NCI-H82 (cell line): Measurements from ENCODE around the gene LMTK3.
A peak's percentile ranks its signal among the peaks of the same experiment; 100 is the strongest.
"Not testable (repeated sequence)": the region's sequence is repeated elsewhere in the genome, so short reads cannot be mapped to it uniquely, and the experiment has no call there.

Source experiments
- DNase-seq: peaks from one replicate; lab custom pipeline; 2025; lab: John Stamatoyannopoulos, UW

Gene LMTK3

DNA sequence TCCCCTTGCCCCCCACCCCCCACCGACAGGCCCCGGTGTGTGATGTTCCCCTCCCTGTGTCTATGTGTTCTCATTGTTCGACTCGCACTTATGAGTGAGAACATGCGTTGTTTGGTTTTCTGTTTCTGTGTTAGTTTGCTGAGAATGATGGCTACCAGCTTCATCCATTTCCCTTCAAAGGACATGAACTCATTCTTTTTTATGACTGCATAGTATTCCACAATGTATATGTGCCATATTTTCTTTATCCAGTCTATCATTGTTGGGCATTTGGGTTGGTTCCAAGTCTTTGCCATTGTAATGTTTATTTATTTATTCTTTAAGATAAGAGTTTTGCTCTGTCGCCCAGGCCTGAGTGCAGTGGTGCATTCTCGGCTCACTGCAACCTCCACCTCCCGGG, 26.4 kb upstream of the LMTK3 start:
- not testable (repeated sequence) for DNase-seq

DNA sequence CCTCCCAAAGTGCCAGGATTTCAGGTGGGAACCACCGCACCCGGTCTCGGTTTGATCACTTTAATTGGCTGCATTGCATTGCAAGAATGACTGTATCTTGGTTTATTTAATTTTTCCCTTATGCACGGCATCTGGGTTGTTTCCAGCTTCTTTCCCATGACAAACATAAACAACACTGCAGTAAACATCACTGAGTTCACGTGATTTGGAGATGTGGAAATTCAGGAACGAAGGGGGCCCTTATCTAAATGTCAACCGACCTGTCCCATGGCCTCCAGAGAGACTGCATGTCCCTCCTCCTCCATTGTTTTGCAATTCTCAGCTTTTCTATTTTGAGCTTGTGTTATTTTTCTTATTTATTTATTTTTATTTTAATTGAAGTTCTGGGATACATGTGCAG, 25.9 kb upstream of the LMTK3 start:
- no peak for DNase-seq

- DNase-seq, result no peak
Observed at GRCh38 chr19:48533770-48534169, 22.1 kb upstream of the LMTK3 start.

GRCh38 chr19:48530770-48531169, 19.1 kb upstream of the LMTK3 start:
- DNase-seq, result no peak

DNA sequence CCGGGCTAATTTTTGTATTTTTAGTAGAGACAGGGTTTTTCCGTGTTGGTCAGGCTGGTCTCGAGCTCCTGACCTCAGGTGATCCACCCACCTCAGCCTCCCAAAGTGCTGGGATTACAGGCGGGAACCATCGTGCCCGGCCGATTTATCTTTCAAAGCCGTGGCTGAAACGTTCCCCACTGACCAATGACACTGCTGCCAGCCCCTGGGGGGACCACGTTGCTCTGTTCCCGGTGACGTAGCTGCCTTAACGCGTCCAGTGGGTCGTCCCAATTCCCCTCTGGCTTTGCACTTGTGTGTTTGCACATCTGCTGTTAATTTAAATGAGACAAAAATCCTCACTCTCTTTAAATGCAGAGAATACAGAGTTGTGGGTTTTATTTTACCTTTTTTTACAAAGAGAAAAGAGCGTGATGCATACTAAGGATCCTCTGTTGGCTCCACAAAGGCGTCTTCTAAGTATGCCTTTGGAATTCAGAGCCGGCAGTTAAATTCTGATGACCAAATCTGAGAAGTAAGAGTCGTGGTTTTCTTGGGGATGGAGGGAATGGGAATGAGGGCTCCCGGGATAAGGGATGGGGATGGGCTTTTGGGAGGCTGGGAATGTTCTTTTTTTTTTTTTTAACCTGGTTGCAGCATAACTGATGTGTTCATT, 18.6 kb upstream of the LMTK3 start:
- no peak for DNase-seq

DNA sequence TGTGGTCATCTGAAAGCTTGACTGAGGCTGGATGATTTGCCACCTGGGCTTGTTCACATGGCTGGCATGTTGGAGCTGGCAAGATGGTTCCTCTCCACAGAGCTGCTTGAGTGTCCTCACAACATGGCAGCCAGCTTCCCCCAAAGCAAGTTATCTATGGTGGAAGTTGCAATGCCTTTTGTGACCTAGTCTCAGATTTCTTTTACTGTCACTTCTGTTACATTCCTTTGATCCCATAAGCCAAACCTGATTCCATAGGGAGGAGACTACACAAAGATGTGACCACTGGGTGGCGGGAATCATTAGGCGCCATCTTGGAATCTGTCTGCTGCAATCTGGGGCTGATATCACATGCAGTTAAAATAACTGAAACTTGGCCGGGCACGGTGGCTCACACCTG, 17.5 kb upstream of the LMTK3 start:
- no peak for DNase-seq

DNA sequence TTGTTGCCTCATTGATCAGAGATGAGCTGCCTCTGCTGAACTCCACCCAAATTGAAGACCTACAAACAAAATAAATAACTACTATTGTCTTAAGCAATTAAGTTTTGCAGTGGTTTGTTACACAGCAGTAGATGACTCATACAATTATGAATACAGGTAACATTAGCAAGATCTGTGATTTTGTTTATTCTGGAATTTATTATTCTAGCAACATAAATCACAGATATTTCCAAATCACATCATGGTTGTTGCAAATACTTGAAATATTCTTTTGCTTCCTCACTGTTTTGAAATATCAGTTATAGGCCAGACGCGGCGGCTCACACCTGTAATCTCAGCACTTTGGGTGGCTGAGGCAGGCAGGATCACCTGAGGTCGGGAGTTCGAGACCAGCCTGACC, 13.1 kb upstream of the LMTK3 start:
- DNase-seq, result no peak

DNA sequence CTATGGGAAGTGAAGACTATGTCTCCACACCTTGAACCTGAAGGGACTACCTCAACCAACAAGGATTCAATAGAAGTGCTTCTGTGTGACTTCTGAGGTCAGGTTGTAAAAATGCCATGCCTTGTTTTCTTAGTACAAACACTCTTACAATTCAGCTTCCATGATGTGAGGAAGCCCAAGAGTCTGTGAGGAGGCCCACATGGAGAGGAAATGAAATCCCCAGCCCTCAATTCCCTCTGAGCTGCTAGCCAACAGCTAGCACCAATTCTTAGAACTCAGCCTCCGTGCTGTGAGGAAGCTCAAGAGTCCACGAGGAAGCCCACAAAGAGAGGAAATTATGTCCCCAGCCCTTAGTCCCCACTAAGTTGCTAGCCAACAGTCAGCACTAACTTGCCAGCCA, 12.6 kb upstream of the LMTK3 start:
- no peak for DNase-seq

DNA sequence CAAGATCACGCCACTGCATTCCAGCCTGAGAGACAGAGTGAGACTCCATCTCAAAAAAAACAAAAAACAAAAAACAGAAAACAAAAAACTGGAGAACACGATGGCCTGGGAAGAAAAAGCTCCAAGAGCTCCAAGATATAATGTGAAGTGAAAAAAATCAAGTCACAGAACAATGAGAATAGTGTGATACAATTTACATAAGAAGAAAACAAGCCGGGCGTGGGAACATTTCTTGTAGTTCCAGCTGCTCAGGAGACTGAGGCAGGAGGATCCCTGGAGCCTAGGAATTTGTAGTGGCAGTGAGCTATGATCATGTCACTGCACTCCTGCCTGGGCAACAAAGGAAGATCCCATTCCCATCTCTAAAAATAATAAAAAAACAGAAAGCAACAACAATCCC, 8.5 kb upstream of the LMTK3 start:
- no peak for DNase-seq

DNA sequence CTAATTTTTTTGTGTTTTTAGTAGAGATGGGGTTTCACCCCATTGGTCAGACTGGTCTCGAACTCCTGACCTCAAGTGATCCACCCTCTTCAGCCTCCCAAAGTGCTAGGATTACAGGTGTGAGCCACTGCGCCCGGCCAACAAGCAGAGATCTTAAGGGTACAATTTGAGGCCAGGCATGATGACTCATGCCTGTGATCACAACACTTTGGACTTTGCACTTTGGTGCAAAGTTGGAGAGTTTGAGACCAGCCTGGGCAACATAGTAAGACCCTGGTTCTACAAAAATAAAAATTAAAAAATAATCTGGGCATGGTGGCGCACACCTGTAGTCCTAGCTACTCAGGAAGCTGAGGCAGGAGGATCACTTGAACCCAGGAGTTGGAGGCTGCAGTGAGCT, 7.8 kb upstream of the LMTK3 start:
- not testable (repeated sequence) for DNase-seq

DNA sequence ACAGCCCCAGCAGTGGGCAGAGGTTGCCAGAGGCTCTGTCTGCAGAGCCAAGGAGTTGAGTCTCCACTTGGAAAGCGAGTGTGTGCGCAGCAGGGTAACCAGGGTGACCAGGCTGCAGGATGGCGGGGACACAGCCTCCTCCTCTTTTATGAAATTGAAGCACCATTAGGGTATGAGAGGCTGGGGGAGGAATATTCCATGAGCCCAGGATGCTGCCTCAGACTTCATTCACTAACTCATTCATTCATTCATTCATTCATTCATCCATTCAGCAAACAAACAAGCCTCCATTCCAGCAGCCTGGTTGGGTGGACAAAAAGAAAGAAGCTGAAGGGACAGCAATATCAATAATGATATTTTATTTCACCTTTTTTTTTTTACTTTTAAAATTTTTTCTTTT, 6.6 kb upstream of the LMTK3 start:
- DNase-seq, result no peak

DNA sequence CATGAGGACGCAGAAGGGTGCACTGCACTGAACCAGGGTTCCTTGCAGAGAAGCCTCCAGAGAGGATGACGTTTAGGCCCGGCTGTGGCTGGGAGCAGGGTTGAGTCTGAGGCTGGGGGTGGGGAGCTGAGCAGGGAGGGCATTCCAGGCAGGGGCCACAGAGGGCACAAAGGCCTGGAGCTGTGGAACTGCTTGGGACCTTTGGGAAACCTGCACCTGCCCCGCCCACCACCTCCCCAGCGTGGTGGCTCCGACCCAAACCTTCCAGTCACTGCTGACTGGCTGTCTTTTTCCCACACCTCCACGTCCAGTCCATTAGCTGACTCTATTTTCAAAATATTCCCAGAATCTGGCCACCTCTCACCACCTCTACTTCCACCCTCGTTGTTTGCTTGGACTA, 4.9 kb upstream of the LMTK3 start:
- no peak for DNase-seq

- DNase-seq, result no peak
Observed at GRCh38 chr19:48514123-48514458, 2.5 kb upstream of the LMTK3 start.

GRCh38 chr19:48513289-48514122, 1.9 kb upstream of the LMTK3 start:
- DNase-seq, result peak; percentile 94

DNA sequence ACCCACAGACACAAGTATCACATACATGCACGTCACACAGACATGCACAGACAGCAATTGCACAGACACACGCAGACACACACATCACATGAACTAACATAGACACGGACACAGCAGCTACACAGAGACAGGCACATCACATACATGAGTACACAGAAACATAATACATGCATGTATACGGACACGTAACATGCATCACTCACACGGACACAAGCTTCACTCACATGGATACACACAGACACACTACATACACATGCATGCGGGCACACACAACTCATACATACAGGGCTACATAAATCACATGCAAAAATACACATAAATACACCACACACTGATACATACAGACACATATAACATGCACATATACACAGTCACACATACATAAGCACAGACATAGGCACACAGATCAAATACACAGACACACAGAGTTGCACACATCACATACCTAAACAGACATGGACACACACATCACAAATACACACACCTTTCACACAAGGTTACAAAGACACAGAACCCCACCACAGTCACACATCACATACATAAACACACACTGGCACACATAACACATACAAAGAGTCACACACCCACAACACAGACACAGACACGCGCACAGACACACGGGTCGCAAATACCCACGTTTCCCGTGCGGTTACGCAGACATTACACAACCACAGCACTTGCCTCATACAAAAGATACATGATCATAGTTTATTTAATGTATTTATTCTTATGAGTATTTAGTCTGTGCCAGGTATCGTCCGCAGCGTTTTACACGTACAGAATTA, 1.1 kb upstream of the LMTK3 start:
- DNase-seq, result no peak

- DNase-seq, result no peak
Observed at GRCh38 chr19:48511321-48511731, 309 bp downstream of the LMTK3 start.

GRCh38 chr19:48510421-48511268, 990 bp downstream of the LMTK3 start:
- DNase-seq, result peak; percentile 86

GRCh38 chr19:48509467-48510194, 2.0 kb downstream of the LMTK3 start:
- DNase-seq, result peak; percentile 73

DNA sequence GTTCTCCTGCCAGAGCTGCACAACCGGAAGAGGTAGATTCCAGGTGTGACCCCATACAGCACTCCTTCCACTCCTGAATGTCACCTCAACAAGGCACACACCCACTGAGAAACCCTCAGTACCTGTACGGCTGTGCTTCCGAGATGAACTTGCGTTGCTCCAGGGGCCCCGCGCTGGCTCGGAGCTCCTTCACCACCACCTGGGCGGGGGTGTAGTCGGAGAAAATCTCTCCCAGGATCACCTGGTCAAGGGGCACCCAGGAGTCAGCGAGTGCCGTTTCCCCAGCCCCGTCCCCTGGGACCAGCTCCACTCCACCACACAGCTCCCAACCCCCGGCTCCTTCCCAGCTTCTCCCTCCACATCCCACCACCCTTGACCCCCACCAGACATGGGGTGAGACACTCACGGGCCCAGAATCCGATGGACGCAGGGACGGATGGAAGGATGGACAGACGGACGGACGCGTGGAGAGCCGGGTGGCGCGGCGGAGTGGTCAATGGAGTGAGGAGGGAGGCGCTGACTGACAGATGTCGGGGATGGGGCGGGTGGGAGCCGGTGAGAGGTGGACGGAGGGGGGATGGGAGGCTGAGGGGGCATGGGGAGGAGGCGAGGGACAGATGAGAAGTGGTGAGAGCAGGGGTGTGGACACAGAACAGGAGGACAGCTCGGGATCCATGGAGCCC, 2.8 kb downstream of the LMTK3 start:
- DNase-seq, result no peak

GRCh38 chr19:48507911-48508439, 3.7 kb downstream of the LMTK3 start:
- DNase-seq, result no peak
